Measurements from ENCODE around the gene JARID2. TPM values are rescaled to one million over a fixed set of nuclear protein-coding genes. Genes with fewer than 3 reads are reported as not detected.

Gene JARID2
- total RNA-seq, 2 donors from 2014 or later = 20.7 to 50.3 TPM

GRCh38 chr6:15299430-15300131 lies 53.7 kb downstream of the JARID2 start:
- H3K27me3 Mint-ChIP-seq = no peaks in the 10 kb centered on the region
- H3K9me3 Mint-ChIP-seq = no peaks in the 10 kb centered on the region
- H3K4me1 Mint-ChIP-seq = peaks cover 60% of the 10 kb centered on the region
- H3K27ac Mint-ChIP-seq = peak overlapping the region; percentile 67
- ATAC-seq (replicated peaks) = peak; percentile 23
- peak overlapping the region; percentile 54 for H3K4me3 Mint-ChIP-seq
- peaks cover 73% of the 10 kb centered on the region for H3K36me3 Mint-ChIP-seq (ENCODE audit: low read depth)

GRCh38 chr6:15301179-15302006 lies 55.5 kb downstream of the JARID2 start:
- Mint-ChIP-seq H3K9me3 (no peaks in the 10 kb centered on the region), H3K36me3 (ENCODE audit: low read depth) (peaks cover 80% of the 10 kb centered on the region), H3K27me3 (no peaks in the 10 kb centered on the region), H3K27ac (peak overlapping the region; percentile 69), H3K4me1 (peaks cover 66% of the 10 kb centered on the region), H3K4me3 (peak overlapping the region; percentile 54)
- peak; percentile 73 for ATAC-seq (replicated peaks)

GRCh38 chr6:15303162-15303919 lies 57.5 kb downstream of the JARID2 start:
- no peak overlapping the region for H3K27ac Mint-ChIP-seq
- peaks cover 63% of the 10 kb centered on the region for H3K4me1 Mint-ChIP-seq
- H3K27me3 Mint-ChIP-seq = no peaks in the 10 kb centered on the region
- peaks cover 81% of the 10 kb centered on the region for H3K36me3 Mint-ChIP-seq (ENCODE audit: low read depth)
- no peak overlapping the region for H3K4me3 Mint-ChIP-seq
- no peak for ATAC-seq (replicated peaks)
- no peaks in the 10 kb centered on the region for H3K9me3 Mint-ChIP-seq

GRCh38 chr6:15303920-15304291 lies 58.0 kb downstream of the JARID2 start:
- Mint-ChIP-seq H3K27me3 (no peaks in the 10 kb centered on the region), H3K36me3 (ENCODE audit: low read depth) (peaks cover 81% of the 10 kb centered on the region), H3K9me3 (no peaks in the 10 kb centered on the region), H3K27ac (no peak overlapping the region), H3K4me1 (peaks cover 66% of the 10 kb centered on the region), H3K4me3 (no peak overlapping the region)
- ATAC-seq (replicated peaks) = no peak

- ATAC-seq (replicated peaks) = no peak
These were observed 58.6 kb downstream of the JARID2 start for GRCh38 chr6:15304337-15305042.

DNA sequence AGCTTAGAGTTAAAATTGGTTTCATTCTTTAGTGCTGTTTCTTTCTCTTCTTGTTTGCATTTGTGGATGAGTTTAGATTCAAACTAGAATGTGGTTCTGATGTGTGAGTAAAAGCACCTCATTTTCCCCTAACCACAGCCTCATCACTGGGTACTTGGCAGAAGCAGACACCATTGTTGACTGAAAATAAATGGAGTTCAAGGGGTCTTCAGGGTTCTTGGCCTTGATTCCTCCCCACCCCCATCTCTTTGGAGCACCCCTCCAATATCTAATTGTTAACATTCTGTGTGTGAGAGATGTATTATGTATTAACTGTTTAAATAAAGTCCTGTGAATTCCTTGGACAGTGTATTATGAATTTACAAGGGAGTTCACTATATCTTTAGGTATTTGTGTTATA lies 59.6 kb downstream of the JARID2 start:
- peaks cover 90% of the 10 kb centered on the region for H3K36me3 Mint-ChIP-seq (ENCODE audit: low read depth)
- H3K4me1 Mint-ChIP-seq = peaks cover 66% of the 10 kb centered on the region
- peak overlapping the region; percentile 63 for H3K4me3 Mint-ChIP-seq
- ATAC-seq (replicated peaks) = peak; percentile 69
- H3K9me3 Mint-ChIP-seq = no peaks in the 10 kb centered on the region
- H3K27ac Mint-ChIP-seq = peak overlapping the region; percentile 43
- no peaks in the 10 kb centered on the region for H3K27me3 Mint-ChIP-seq

More at GRCh38 chr6:15304337-15305042, 58.6 kb downstream of the JARID2 start:
- peaks cover 82% of the 10 kb centered on the region for H3K36me3 Mint-ChIP-seq (ENCODE audit: low read depth)
- peak overlapping the region; percentile 43 for H3K27ac Mint-ChIP-seq
- peaks cover 67% of the 10 kb centered on the region for H3K4me1 Mint-ChIP-seq
- H3K9me3 Mint-ChIP-seq = no peaks in the 10 kb centered on the region
- H3K4me3 Mint-ChIP-seq = peak overlapping the region; percentile 63
- H3K27me3 Mint-ChIP-seq = no peaks in the 10 kb centered on the region

DNA sequence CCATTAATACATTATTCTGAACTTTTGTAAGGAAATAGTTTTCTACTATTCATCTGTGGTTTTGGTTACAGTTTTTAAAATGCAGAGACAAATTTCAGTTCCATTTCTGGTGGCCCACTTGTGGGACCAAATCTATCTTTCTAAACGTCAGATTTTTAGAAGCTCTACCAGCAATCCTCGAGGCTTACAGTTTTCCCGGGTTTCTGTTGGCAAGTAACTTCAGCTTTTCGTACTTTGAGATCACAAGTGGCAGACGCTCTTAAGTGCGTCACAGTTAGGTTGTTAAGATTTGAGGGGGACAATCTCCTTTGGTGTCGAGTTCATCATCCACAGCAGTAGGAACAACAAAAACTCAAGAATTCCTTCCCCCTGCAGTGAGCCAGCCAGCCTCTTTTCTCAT lies 60.0 kb downstream of the JARID2 start:
- H3K27me3 Mint-ChIP-seq = no peaks in the 10 kb centered on the region
- H3K27ac Mint-ChIP-seq = peak overlapping the region; percentile 43
- peaks cover 90% of the 10 kb centered on the region for H3K36me3 Mint-ChIP-seq (ENCODE audit: low read depth)

DNA sequence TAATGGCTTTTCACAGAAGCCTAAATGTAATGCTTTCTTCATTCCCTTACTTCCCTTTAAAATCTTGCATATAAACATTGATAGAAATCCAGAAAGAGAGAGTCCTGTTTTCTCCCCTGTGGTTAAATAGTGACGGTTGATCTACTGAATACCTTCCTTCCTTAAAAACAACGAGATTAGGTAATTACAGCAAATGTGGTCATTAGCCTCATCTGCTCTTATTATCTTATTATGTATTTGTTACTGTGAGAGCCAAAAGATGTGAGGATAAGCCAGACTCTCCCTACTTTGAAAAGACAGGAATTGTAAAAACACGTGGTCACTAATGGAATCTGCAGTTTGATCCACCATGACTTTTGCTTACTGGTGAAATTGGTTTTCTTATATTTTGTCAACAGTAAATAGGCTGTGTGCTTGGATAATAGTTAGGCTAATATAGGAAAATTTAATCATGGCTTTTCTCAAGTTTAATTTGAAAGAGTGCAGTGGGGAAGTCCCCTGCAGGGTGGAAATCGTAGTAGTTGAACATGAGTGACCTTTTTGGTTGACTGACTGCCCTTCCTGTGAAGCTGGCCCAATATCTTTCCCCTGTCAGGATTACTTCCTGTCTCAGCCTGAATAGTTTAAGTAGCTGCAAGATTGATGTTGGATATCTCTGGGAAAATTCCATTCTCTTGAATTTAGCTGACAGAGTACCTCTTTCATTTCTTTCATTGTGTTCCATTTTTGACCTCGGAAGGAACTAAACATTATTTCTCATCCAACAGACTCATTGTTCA lies 62.8 kb downstream of the JARID2 start:
- Mint-ChIP-seq H3K27ac (peak overlapping the region; percentile 1), H3K4me1 (peaks cover 66% of the 10 kb centered on the region), H3K4me3 (peak overlapping the region; percentile 60), H3K36me3 (ENCODE audit: low read depth) (peaks cover 90% of the 10 kb centered on the region), H3K9me3 (no peaks in the 10 kb centered on the region), H3K27me3 (no peaks in the 10 kb centered on the region)
- no peak for ATAC-seq (replicated peaks)

More for the DNA sequence above, 60.0 kb downstream of the JARID2 start:
- Mint-ChIP-seq H3K4me1 (peaks cover 66% of the 10 kb centered on the region), H3K9me3 (no peaks in the 10 kb centered on the region), H3K4me3 (peak overlapping the region; percentile 63)
- ATAC-seq (replicated peaks) = no peak

GRCh38 chr6:15309611-15310283 lies 63.9 kb downstream of the JARID2 start:
- Mint-ChIP-seq H3K27me3 (no peaks in the 10 kb centered on the region), H3K9me3 (no peaks in the 10 kb centered on the region), H3K4me3 (no peak overlapping the region), H3K27ac (no peak overlapping the region), H3K36me3 (ENCODE audit: low read depth) (peaks cover 94% of the 10 kb centered on the region), H3K4me1 (peaks cover 68% of the 10 kb centered on the region)
- ATAC-seq (replicated peaks) = no peak

- H3K27me3 Mint-ChIP-seq = no peaks in the 10 kb centered on the region
These were observed 64.8 kb downstream of the JARID2 start for GRCh38 chr6:15310680-15311079.

GRCh38 chr6:15312500-15312899 lies 66.6 kb downstream of the JARID2 start:
- peak; percentile 65 for ATAC-seq (replicated peaks)
- no peaks in the 10 kb centered on the region for H3K27me3 Mint-ChIP-seq
- H3K4me3 Mint-ChIP-seq = peak overlapping the region; percentile 41
- peak overlapping the region; percentile 25 for H3K27ac Mint-ChIP-seq
- H3K9me3 Mint-ChIP-seq = no peaks in the 10 kb centered on the region
- H3K4me1 Mint-ChIP-seq = peaks cover 77% of the 10 kb centered on the region
- peaks cover 98% of the 10 kb centered on the region for H3K36me3 Mint-ChIP-seq (ENCODE audit: low read depth)

More at GRCh38 chr6:15310680-15311079, 64.8 kb downstream of the JARID2 start:
- no peak for ATAC-seq (replicated peaks)
- H3K4me1 Mint-ChIP-seq = peaks cover 68% of the 10 kb centered on the region
- no peaks in the 10 kb centered on the region for H3K9me3 Mint-ChIP-seq
- H3K27ac Mint-ChIP-seq = no peak overlapping the region
- peaks cover 93% of the 10 kb centered on the region for H3K36me3 Mint-ChIP-seq (ENCODE audit: low read depth)
- H3K4me3 Mint-ChIP-seq = no peak overlapping the region

DNA sequence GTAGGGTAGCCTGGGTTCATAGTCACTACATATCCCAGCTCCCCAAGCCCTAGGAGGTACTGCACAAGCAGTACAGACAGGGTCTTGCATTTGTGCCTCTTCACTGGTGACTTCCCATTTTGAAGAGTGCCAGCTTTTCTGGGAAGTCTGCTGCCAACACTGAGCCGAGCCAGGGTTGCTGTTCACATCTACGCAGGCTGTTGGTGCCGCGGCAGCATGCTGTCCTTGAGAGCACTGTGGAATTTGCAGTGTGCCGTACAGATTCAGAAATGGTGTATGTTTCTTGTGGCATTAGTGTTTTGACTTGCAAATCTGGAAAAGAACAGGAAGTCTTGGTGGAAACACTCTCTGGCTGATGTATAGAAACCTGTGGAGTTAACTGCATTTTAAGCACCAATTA lies 67.5 kb downstream of the JARID2 start:
- no peak for ATAC-seq (replicated peaks)
- peak overlapping the region; percentile 39 for H3K27ac Mint-ChIP-seq

DNA sequence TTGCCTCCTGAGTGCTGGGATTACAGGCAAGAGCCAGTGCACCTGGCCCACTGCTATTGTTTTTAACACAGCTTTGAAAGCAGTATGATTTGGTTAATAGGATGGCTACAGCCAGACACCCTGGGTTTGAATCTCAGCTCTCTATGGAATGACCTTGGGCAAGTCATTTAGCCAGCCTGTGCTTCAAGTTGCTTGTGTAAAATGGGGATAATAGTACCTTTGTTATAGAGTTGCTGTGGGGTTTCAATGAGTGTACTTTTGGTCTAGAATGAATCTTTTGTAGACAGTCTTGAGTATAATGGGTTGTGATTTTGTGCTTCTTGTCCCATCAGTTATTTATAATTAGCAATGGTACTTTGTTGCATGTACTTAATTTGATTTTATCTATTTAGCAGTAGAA lies 70.9 kb downstream of the JARID2 start:
- no peaks in the 10 kb centered on the region for H3K9me3 Mint-ChIP-seq
- peak; percentile 44 for ATAC-seq (replicated peaks)
- peaks cover 98% of the 10 kb centered on the region for H3K36me3 Mint-ChIP-seq (ENCODE audit: low read depth)
- H3K27ac Mint-ChIP-seq = peak overlapping the region; percentile 76
- peaks cover 84% of the 10 kb centered on the region for H3K4me1 Mint-ChIP-seq
- H3K27me3 Mint-ChIP-seq = no peaks in the 10 kb centered on the region
- peak overlapping the region; percentile 63 for H3K4me3 Mint-ChIP-seq

More for the DNA sequence above, 67.5 kb downstream of the JARID2 start:
- H3K4me3 Mint-ChIP-seq = peak overlapping the region; percentile 41
- H3K9me3 Mint-ChIP-seq = no peaks in the 10 kb centered on the region
- H3K27me3 Mint-ChIP-seq = no peaks in the 10 kb centered on the region
- peaks cover 98% of the 10 kb centered on the region for H3K36me3 Mint-ChIP-seq (ENCODE audit: low read depth)
- H3K4me1 Mint-ChIP-seq = peaks cover 77% of the 10 kb centered on the region
